GM19452 (cell line): ENCODE measurements around the gene TRMT112.
"Not testable (repeated sequence)": the region's sequence is repeated elsewhere in the genome, so short reads cannot be mapped to it uniquely, and the experiment has no call there.

Experiments used
- ATAC-seq: cut with Tn5 transposase; IDR thresholded peaks from one replicate; pipeline ENCODE4 v1.9.1; 2021; ENCODE audit not compliant: unreplicated experiment

The TRMT112 gene

DNA sequence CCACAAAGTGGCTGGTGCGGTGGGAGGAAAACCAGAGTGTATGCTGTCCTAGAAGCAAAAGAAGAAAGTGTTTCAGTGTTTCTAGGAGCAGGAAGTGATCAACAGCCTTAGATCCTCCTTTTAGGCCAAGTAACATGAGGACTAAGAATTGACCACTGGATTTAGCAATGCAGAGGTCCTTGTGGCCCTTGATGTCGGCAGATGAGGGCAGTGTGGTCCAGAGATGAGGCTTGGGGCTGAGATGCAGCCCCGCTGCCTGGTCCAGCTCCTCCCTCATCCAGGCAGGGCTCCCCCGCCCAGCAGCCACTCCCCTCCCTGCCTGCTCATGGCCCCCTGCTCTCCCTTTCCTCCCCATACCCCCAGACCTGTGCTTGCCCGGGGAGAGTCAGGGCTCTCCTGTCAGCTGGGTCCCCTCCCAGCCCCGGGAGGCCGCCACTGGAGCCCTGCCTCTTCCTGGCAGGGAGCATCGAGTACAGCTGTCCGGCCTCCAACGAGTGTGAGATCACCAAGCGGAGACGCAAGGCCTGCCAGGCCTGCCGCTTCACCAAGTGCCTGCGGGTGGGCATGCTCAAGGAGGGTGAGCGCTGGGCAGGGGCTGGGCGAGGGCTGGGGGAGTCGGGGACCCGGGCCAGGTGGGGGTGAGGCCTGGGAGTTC lies 3.7 kb downstream of the TRMT112 start:
- ATAC-seq = no peak

- ATAC-seq = no peak
These were observed 4.4 kb downstream of the TRMT112 start for GRCh38 chr11:64312947-64313346.

DNA sequence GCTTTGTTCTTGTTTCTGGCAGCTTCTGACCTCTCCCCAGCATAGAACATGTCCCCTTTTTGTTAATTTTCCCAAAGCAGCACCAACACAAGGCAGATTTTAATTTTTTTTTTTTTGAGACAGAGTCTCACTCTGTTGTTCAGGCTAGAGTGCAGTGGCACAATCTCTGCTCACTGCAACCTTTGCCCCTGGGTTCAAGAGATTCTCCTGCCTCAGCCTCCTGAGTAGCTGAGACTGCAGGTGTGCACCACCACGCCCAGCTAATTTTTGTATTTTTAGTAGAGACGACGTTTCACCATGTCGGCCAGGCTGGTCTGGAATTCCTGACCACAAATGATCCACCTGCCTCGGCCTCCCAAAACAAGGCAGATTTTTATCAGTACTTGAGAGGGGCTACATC lies 9.6 kb downstream of the TRMT112 start:
- ATAC-seq = not testable (repeated sequence)

GRCh38 chr11:64306876-64307622 lies 10.3 kb downstream of the TRMT112 start:
- no peak for ATAC-seq

GRCh38 chr11:64306563-64306875 lies 10.8 kb downstream of the TRMT112 start:
- ATAC-seq = no peak

DNA sequence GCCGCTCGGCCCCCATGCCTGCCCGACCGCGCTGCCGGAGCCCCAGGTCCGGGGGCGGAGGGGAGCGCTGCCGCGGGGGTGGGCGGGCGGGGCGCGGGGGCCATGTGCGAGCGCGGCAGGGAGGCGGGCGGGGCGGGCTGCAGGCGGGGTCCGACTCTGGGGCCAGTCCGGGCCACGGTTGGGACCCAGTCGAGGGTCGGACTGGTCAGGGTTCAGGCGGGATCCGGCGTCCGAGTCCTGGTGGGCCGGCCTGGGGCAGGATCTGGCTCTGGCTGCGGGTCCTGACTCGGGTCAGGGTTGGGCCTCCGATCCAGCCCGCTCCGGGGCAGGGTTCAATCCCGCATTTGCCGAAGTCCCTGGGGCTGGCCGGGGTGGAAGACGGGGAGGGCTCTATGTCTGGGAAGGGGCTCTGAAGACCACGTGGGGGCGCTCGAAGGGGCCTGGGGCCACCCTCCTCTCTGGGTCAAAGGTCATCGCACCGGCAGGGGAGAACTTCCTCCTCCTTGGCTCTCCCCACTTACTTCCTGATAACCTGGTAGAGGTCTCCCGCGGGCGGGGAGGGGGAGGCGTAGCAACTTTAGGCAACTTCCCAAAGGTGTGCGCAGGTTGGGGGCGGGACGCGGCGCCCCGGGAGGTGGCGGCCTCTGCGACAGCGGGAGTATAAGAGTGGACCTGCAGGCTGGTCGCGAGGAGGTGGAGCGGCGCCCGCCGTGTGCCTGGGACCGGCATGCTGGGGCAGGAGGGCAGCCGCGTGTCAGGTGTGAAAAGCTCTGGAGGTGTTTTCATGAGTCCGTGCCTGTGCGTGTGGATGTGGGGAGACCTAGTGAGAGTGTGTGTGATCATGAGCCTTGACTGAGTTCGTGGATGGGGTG lies 11.4 kb downstream of the TRMT112 start:
- peak; percentile 27 for ATAC-seq

GRCh38 chr11:64305075-64305690 lies 12.2 kb downstream of the TRMT112 start, which contains the start of gene ESRRA:
Gene ESRRA, plus strand, starts transcription at chr11:64305524. Its CDS starts 1,656 bp downstream, at chr11:64307180.
- peak; percentile 64 for ATAC-seq

- ATAC-seq = peak; percentile 33
These were observed 12.9 kb downstream of the TRMT112 start for GRCh38 chr11:64304316-64305072.

DNA sequence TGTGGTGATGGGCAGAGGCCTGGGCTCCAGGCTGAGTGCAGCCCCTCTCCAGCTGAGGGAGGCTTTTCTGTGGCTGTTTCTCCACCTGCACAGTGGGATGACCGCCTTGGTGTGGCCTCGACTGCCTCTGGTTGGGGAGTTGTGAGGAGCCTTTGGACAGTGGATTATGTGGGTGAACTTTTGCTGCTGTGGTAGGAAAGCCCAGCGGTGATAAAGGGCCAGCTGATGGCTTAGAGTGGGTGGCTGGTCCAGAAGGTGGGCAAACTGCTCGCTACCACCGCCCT lies 13.4 kb downstream of the TRMT112 start:
- ATAC-seq = no peak

DNA sequence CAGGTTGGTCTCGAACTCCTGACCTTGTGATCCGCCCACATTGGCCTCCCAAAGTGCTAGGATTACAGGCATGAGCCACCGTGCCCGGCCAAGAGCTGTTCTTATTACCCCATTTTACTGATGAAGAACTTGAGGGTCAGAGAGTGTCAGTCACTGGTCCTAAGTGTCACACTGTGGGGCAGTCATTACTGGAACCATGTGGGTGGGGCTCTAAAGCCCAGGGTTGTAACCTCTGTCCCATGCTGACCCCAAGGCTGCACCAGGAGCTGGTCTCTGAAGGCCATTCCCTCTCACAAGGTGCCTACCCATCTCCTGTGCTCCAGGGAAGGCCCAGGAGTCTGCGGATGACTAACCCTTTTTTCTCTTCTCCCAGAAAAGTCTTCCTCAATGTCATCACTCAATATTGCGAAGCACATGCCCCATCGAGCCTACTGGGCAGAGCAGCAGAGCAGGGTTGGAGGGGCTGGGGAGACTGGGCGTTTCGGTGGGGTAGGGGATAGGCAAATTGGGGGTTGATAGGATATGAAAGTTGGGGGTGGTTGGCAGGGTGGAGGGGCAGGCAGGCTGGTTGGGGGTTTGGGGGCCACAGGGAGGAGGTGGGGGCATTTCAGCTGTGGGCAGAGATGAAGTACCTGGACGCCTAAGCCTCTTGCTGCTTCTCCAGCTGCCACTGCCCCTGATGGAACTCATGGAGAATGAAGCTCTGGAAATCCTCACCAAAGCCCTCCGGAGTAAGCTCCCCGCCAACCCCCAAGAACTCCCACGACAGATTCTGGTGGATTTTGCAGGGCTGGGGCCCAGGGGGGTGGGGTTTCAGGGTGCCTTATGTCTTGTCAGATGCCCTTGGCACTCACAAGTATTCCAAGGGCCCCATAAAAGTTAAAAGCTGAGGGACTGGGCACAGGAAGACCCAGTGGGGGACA lies 14.0 kb downstream of the TRMT112 start:
- no peak for ATAC-seq

DNA sequence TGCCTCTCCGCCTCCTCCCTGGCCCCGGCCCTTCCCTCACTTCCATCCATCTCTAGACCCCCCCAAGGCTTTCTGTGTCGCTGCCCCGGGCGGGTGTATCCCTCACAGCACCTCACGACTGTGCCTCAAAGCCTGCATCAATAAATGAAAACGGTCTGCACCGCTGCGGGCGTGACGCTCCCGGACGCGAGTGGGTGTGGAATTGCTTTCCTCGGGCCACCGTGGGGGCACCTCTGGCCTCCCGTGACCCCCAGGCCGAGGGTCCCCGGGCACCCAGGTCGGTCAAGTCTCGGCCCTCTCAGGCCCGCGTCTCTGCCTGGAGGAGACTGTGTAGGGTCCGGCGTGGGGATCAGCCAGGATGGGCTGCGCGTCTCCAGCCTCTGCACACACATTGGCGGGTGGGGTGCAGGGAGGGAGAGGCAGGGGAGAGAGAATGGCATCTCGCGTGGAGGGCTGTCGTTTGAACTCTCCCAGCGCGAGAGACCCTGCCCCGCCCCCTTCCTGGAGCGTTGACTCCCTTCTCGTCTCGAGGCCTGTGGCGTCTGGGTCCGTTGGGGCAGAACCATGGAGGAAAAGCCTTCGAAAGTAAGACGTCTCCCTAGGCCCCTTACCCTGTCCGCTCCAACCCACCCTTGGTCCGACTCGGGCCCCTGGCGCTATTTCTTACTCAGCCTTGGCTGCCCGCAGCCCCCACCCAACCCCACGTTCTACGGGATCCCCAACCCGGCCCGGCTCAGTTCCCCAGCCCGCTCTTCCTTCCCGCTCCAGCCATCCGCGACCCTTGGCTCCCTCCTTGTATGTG lies 17.3 kb downstream of the TRMT112 start, which contains the start of gene CATSPERZ:
CATSPERZ (plus strand) TSS at position 512 of the 802 bp plus-strand sequence; CDS start at position 565, 53 bp downstream.
- ATAC-seq = no peak

DNA sequence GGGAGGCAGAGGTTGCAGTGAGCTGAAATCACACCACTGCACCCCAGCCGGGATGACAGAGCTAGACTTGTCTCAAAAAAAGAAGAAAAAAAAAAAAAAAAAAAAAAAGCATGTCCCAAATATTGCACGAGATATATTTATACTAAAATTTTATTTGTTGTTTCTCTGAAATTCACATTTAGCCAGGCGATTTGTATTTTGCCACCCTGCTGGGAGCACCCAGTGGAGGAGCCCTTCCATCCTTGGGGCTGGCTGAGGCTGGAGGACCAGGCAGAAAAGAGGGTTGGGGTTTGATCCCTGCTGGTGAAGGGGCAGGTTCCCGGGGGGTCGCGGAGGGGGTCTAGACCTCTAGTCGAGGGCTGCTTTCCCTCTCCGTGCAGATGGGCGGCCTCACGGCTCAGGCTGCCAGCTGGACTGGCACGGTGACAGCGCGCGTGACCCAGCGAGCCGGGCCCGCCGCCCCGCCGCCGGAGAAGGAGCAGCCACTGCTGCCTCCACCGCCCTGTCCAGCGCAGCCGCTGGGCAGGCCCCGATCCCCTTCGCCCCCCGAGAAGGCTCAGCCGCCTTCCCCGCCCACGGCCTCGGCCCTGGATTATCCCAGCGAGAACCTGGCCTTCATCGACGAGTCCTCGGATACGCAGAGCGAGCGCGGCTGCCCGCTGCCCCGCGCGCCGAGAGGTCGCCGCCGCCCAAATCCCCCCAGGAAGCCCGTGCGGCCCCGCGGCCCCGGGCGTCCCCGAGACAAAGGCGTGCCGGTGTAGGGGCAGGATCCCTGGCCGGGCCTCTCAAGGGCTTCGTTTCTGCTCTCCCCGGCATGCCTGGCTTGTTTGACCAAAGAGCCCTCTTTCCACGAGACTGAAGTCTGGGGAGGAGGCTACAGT lies 18.2 kb downstream of the TRMT112 start:
- no peak for ATAC-seq

DNA sequence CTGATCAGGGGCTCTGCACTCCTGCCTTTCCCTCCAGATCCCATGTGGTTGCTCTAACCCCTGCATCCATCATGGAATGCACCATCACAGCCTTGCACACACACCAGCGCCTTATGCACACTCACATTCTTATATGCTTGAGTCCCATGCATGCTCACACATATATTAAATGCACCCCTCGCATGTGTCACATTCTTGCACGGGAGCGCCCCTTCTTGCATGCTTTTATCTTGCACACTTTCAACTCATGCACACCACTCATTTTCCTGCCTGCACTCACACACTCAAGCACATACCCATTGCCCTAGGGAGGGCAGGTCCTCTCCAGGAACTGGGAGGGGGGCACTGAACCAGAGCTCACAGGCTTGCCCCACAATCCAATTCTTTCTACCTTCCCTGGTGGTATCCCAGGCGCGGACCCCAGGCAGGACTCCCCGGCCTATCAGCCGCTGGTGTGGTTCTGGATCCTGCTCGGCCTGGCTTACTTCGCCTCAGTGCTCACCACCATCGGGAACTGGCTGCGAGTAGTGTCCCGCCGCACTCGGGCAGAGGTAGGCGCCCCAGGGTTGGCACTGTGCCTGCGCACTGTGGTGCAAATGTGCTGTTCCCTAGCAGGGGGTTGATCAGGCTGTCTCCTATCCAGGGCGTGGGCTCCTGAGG lies 19.5 kb downstream of the TRMT112 start:
- no peak for ATAC-seq

GRCh38 chr11:64296830-64297698 lies 20.3 kb downstream of the TRMT112 start:
- no peak for ATAC-seq

DNA sequence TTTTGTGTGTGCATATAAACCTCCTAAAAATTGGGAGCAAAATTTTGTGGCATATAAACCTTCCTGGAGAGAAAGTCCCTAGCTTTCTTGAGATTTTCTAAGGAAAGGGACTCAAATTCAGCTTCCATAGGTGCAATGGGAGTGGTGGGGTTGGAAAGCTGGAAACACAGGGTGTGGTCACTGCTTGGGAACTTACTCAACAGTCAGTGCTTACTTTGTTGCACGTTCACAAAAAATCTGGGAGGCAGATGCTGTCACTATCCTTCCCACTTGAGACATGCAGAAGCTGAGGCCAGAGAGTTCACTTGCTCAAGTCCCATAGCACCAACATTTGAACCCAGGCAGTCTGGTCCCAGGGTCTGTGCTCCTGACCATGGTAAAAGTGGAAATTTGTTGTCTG lies 21.1 kb downstream of the TRMT112 start:
- no peak for ATAC-seq

DNA sequence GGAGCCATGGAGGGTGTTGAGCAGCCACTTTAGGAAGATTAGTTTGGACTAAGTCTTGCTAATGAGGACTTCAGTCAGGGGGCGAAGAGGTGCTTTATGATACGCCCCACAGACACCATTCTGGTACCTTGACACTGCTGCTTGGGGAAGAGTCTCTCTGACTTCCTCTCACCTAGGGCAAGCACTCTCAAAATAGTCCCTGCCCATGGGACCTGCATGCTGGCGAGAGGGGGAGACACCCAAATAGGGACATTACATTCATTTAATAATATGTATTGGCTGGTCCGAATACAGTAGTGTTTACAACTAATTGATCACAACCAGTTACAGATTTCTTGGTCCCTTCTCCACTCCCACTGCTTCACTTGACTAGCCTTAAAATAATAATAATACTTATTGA lies 21.6 kb downstream of the TRMT112 start:
- ATAC-seq = no peak
